ENCODE data around the gene IARS1. TPM values are rescaled to one million over a fixed set of nuclear protein-coding genes. Genes with fewer than 3 reads are reported as not detected.

Gene IARS1
- total and polyA plus RNA-seq, 4 donors: 76.3 to 229 (median 95.8) TPM

- Histone ChIP-seq H3K9me3 (ENCODE audit: control insufficient read depth, insufficient read depth, low read length) (no peaks in the 10 kb centered on the region), H3K36me3 (ENCODE audit: control insufficient read depth, insufficient read depth, low read length) (peaks cover 6% of the 10 kb centered on the region), H3K27ac (ENCODE audit: low read depth, low read length) (peak within 1 kb of the TSS; percentile 97), H3K4me3 (ENCODE audit: low read depth, low read length) (peak within 1 kb of the TSS; percentile 90), H3K4me1 (ENCODE audit: control insufficient read depth, insufficient read depth, low read length) (peaks cover 4% of the 10 kb centered on the region), H3K27me3 (ENCODE audit: control insufficient read depth, insufficient read depth, low read length) (no peaks in the 10 kb centered on the region)
- DNase-seq (ENCODE audit: low read depth in 4 of 6, low spot score in 6 of 6): peak; percentile 84 to 98 (median 94)
- 0% methylated on average over 53 of the region's 55 CpGs for WGBS (ENCODE audit: insufficient coverage)
These were observed 31.9 kb upstream of the IARS1 start, which contains the start of the genes CENPP and NOL8 for GRCh38 chr9:92325269-92325990. TSS of gene CENPP (plus strand) at chr9:92325953. TSS of gene NOL8 (minus strand) at chr9:92325350. CDS start at chr9:92324161, 1,189 bp downstream.

GRCh38 chr9:92324889-92325268 is 31.4 kb upstream of the IARS1 start:
- Histone ChIP-seq H3K9me3 (ENCODE audit: control insufficient read depth, insufficient read depth, low read length) (no peaks in the 10 kb centered on the region), H3K4me1 (ENCODE audit: control insufficient read depth, insufficient read depth, low read length) (peaks cover 4% of the 10 kb centered on the region), H3K36me3 (ENCODE audit: control insufficient read depth, insufficient read depth, low read length) (peaks cover 10% of the 10 kb centered on the region), H3K4me3 (ENCODE audit: low read depth, low read length) (peak overlapping the region; percentile 90), H3K27ac (ENCODE audit: low read depth, low read length) (peak overlapping the region; percentile 97), H3K27me3 (ENCODE audit: control insufficient read depth, insufficient read depth, low read length) (no peaks in the 10 kb centered on the region)
- DNase-seq (ENCODE audit: low read depth in 4 of 6, low spot score in 6 of 6): no peak
- WGBS (ENCODE audit: insufficient coverage): 0% methylated on average over 8 of the region's 12 CpGs

GRCh38 chr9:92324431-92324830 is 30.9 kb upstream of the IARS1 start:
- H3K36me3 ChIP-seq (ENCODE audit: control insufficient read depth, insufficient read depth, low read length): peaks cover 10% of the 10 kb centered on the region
- WGBS (ENCODE audit: insufficient coverage): 17% methylated on average over 1 of the region's 2 CpGs
- no peaks in the 10 kb centered on the region for H3K27me3 ChIP-seq (ENCODE audit: control insufficient read depth, insufficient read depth, low read length)
- peak overlapping the region; percentile 90 for H3K4me3 ChIP-seq (ENCODE audit: low read depth, low read length)
- no peaks in the 10 kb centered on the region for H3K9me3 ChIP-seq (ENCODE audit: control insufficient read depth, insufficient read depth, low read length)
- H3K4me1 ChIP-seq (ENCODE audit: control insufficient read depth, insufficient read depth, low read length): peaks cover 4% of the 10 kb centered on the region
- no peak overlapping the region for H3K27ac ChIP-seq (ENCODE audit: low read depth, low read length)
- DNase-seq (ENCODE audit: low read depth in 4 of 6, low spot score in 6 of 6): no peak

GRCh38 chr9:92315456-92315855 is 22.0 kb upstream of the IARS1 start:
- Histone ChIP-seq H3K4me1 (ENCODE audit: control insufficient read depth, insufficient read depth, low read length) (no peaks in the 10 kb centered on the region), H3K4me3 (ENCODE audit: low read depth, low read length) (no peak overlapping the region), H3K9me3 (ENCODE audit: control insufficient read depth, insufficient read depth, low read length) (no peaks in the 10 kb centered on the region), H3K36me3 (ENCODE audit: control insufficient read depth, insufficient read depth, low read length) (peaks cover 30% of the 10 kb centered on the region), H3K27ac (ENCODE audit: low read depth, low read length) (no peak overlapping the region), H3K27me3 (ENCODE audit: control insufficient read depth, insufficient read depth, low read length) (no peaks in the 10 kb centered on the region)
- no peak for DNase-seq (ENCODE audit: low read depth in 4 of 6, low spot score in 6 of 6)
- WGBS (ENCODE audit: insufficient coverage): no CpG with 5 or more reads among the region's 5 CpGs

- no peak for DNase-seq (ENCODE audit: low read depth in 4 of 6, low spot score in 6 of 6)
- no peaks in the 10 kb centered on the region for H3K4me1 ChIP-seq (ENCODE audit: control insufficient read depth, insufficient read depth, low read length)
- H3K9me3 ChIP-seq (ENCODE audit: control insufficient read depth, insufficient read depth, low read length): no peaks in the 10 kb centered on the region
- H3K4me3 ChIP-seq (ENCODE audit: low read depth, low read length): no peak overlapping the region
- H3K27ac ChIP-seq (ENCODE audit: low read depth, low read length): no peak overlapping the region
- H3K36me3 ChIP-seq (ENCODE audit: control insufficient read depth, insufficient read depth, low read length): peaks cover 27% of the 10 kb centered on the region
- H3K27me3 ChIP-seq (ENCODE audit: control insufficient read depth, insufficient read depth, low read length): no peaks in the 10 kb centered on the region
- 55% methylated on average over 2 of the region's 2 CpGs for WGBS (ENCODE audit: insufficient coverage)
These were observed 20.1 kb upstream of the IARS1 start for GRCh38 chr9:92313624-92314012.

- no peak for DNase-seq (ENCODE audit: low read depth in 4 of 6, low spot score in 6 of 6)
- Histone ChIP-seq H3K9me3 (ENCODE audit: control insufficient read depth, insufficient read depth, low read length) (no peaks in the 10 kb centered on the region), H3K36me3 (ENCODE audit: control insufficient read depth, insufficient read depth, low read length) (peaks cover 28% of the 10 kb centered on the region), H3K4me3 (ENCODE audit: low read depth, low read length) (no peak overlapping the region), H3K4me1 (ENCODE audit: control insufficient read depth, insufficient read depth, low read length) (no peaks in the 10 kb centered on the region), H3K27me3 (ENCODE audit: control insufficient read depth, insufficient read depth, low read length) (no peaks in the 10 kb centered on the region), H3K27ac (ENCODE audit: low read depth, low read length) (no peak overlapping the region)
- 83% methylated on average over 1 of the region's 6 CpGs for WGBS (ENCODE audit: insufficient coverage)
These were observed 19.6 kb upstream of the IARS1 start for GRCh38 chr9:92312887-92313623.

GRCh38 chr9:92310562-92310961 is 17.1 kb upstream of the IARS1 start:
- no peaks in the 10 kb centered on the region for H3K4me1 ChIP-seq (ENCODE audit: control insufficient read depth, insufficient read depth, low read length)
- H3K36me3 ChIP-seq (ENCODE audit: control insufficient read depth, insufficient read depth, low read length): peaks cover 17% of the 10 kb centered on the region
- no peak overlapping the region for H3K4me3 ChIP-seq (ENCODE audit: low read depth, low read length)
- 100% methylated on average over 1 of the region's 3 CpGs for WGBS (ENCODE audit: insufficient coverage)
- no peaks in the 10 kb centered on the region for H3K27me3 ChIP-seq (ENCODE audit: control insufficient read depth, insufficient read depth, low read length)
- no peaks in the 10 kb centered on the region for H3K9me3 ChIP-seq (ENCODE audit: control insufficient read depth, insufficient read depth, low read length)
- H3K27ac ChIP-seq (ENCODE audit: low read depth, low read length): no peak overlapping the region
- DNase-seq (ENCODE audit: low read depth in 4 of 6, low spot score in 6 of 6): no peak

GRCh38 chr9:92308893-92309292 is 15.4 kb upstream of the IARS1 start:
- Histone ChIP-seq H3K9me3 (ENCODE audit: control insufficient read depth, insufficient read depth, low read length) (no peaks in the 10 kb centered on the region), H3K4me3 (ENCODE audit: low read depth, low read length) (no peak overlapping the region), H3K4me1 (ENCODE audit: control insufficient read depth, insufficient read depth, low read length) (no peaks in the 10 kb centered on the region), H3K27ac (ENCODE audit: low read depth, low read length) (no peak overlapping the region), H3K27me3 (ENCODE audit: control insufficient read depth, insufficient read depth, low read length) (no peaks in the 10 kb centered on the region), H3K36me3 (ENCODE audit: control insufficient read depth, insufficient read depth, low read length) (peaks cover 16% of the 10 kb centered on the region)
- DNase-seq (ENCODE audit: low read depth in 4 of 6, low spot score in 6 of 6): no peak

GRCh38 chr9:92300936-92301335 is 7.4 kb upstream of the IARS1 start:
- WGBS (ENCODE audit: insufficient coverage): no CpG with 5 or more reads among the region's 1 CpG
- no peaks in the 10 kb centered on the region for H3K4me1 ChIP-seq (ENCODE audit: control insufficient read depth, insufficient read depth, low read length)
- DNase-seq (ENCODE audit: low read depth in 4 of 6, low spot score in 6 of 6): no peak
- no peak overlapping the region for H3K4me3 ChIP-seq (ENCODE audit: low read depth, low read length)
- no peaks in the 10 kb centered on the region for H3K27me3 ChIP-seq (ENCODE audit: control insufficient read depth, insufficient read depth, low read length)
- H3K9me3 ChIP-seq (ENCODE audit: control insufficient read depth, insufficient read depth, low read length): no peaks in the 10 kb centered on the region
- no peak overlapping the region for H3K27ac ChIP-seq (ENCODE audit: low read depth, low read length)
- peaks cover 14% of the 10 kb centered on the region for H3K36me3 ChIP-seq (ENCODE audit: control insufficient read depth, insufficient read depth, low read length)

- peaks cover 9% of the 10 kb centered on the region for H3K36me3 ChIP-seq (ENCODE audit: control insufficient read depth, insufficient read depth, low read length)
- H3K4me1 ChIP-seq (ENCODE audit: control insufficient read depth, insufficient read depth, low read length): peaks cover 5% of the 10 kb centered on the region
- no peak for DNase-seq (ENCODE audit: low read depth in 4 of 6, low spot score in 6 of 6)
- no peaks in the 10 kb centered on the region for H3K27me3 ChIP-seq (ENCODE audit: control insufficient read depth, insufficient read depth, low read length)
- H3K9me3 ChIP-seq (ENCODE audit: control insufficient read depth, insufficient read depth, low read length): no peaks in the 10 kb centered on the region
- 86% methylated on average over 1 of the region's 1 CpG for WGBS (ENCODE audit: insufficient coverage)
- H3K4me3 ChIP-seq (ENCODE audit: low read depth, low read length): no peak overlapping the region
- H3K27ac ChIP-seq (ENCODE audit: low read depth, low read length): no peak overlapping the region
These were observed 5.6 kb upstream of the IARS1 start for GRCh38 chr9:92299116-92299515.

All from spinal cord (tissue), 10 donors.